ENCODE results near the gene S1PR4. TPM values are rescaled to one million over a fixed set of nuclear protein-coding genes. Genes with fewer than 3 reads are reported as not detected.
A peak's percentile ranks its signal among the peaks of the same experiment; 100 is the strongest.

S1PR4 gene
- total and polyA plus RNA-seq, 9 of the 15 experiments (the other 6 are each of a cell fraction or from before 2014, with no cell fraction given): 0.27 TPM; not detected in 8

DNA sequence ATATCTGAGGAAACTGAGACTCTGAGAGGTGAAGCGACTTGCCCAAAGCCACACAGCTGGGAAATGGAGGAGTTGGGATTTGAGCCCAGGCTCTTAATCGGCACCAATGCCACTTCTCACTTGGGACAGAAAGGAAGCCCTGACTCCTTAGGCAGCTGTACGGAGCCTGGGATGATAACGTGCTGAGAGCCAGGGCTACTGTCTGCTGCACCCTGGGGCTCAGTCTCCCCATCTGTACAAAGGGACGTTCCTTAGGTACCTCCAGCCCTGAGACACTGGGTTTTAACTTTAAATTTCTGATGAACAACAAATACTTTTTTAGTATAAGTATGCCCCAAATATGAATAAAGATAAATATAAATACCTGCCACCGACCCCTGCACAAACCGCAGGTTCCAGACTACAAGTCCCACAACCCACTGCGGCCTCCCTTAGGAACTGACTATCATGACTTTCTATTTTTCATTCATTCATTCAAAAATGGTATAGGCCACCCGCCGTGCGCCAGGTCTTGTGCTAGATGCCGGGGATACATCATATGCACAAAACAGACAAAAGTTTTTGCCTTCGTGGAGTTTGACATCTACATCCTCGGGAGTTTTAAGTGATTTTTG lies 6.4 kb downstream of the S1PR4 start (continued):
- TF ChIP-seq MEIS2 (IDR thresholded peaks at IDR 0.05; ENCODE audit: partially characterized antibody): no peak
- peak; percentile 87 for TF ChIP-seq ZNF316 (IDR thresholded peaks at IDR 0.05)
- TF ChIP-seq ELF1 (tag; IDR thresholded peaks at IDR 0.05): no peak
- 0 out of 2 replicates have a peak, but pooled peaks have one; percentile 23 for TF ChIP-seq NR1H2 (CRISPR knock-in tag; IDR thresholded peaks at IDR 0.05)
- no peak for TF ChIP-seq TRIM28 (IDR thresholded peaks at IDR 0.05)
- TF ChIP-seq, protein P1, sequence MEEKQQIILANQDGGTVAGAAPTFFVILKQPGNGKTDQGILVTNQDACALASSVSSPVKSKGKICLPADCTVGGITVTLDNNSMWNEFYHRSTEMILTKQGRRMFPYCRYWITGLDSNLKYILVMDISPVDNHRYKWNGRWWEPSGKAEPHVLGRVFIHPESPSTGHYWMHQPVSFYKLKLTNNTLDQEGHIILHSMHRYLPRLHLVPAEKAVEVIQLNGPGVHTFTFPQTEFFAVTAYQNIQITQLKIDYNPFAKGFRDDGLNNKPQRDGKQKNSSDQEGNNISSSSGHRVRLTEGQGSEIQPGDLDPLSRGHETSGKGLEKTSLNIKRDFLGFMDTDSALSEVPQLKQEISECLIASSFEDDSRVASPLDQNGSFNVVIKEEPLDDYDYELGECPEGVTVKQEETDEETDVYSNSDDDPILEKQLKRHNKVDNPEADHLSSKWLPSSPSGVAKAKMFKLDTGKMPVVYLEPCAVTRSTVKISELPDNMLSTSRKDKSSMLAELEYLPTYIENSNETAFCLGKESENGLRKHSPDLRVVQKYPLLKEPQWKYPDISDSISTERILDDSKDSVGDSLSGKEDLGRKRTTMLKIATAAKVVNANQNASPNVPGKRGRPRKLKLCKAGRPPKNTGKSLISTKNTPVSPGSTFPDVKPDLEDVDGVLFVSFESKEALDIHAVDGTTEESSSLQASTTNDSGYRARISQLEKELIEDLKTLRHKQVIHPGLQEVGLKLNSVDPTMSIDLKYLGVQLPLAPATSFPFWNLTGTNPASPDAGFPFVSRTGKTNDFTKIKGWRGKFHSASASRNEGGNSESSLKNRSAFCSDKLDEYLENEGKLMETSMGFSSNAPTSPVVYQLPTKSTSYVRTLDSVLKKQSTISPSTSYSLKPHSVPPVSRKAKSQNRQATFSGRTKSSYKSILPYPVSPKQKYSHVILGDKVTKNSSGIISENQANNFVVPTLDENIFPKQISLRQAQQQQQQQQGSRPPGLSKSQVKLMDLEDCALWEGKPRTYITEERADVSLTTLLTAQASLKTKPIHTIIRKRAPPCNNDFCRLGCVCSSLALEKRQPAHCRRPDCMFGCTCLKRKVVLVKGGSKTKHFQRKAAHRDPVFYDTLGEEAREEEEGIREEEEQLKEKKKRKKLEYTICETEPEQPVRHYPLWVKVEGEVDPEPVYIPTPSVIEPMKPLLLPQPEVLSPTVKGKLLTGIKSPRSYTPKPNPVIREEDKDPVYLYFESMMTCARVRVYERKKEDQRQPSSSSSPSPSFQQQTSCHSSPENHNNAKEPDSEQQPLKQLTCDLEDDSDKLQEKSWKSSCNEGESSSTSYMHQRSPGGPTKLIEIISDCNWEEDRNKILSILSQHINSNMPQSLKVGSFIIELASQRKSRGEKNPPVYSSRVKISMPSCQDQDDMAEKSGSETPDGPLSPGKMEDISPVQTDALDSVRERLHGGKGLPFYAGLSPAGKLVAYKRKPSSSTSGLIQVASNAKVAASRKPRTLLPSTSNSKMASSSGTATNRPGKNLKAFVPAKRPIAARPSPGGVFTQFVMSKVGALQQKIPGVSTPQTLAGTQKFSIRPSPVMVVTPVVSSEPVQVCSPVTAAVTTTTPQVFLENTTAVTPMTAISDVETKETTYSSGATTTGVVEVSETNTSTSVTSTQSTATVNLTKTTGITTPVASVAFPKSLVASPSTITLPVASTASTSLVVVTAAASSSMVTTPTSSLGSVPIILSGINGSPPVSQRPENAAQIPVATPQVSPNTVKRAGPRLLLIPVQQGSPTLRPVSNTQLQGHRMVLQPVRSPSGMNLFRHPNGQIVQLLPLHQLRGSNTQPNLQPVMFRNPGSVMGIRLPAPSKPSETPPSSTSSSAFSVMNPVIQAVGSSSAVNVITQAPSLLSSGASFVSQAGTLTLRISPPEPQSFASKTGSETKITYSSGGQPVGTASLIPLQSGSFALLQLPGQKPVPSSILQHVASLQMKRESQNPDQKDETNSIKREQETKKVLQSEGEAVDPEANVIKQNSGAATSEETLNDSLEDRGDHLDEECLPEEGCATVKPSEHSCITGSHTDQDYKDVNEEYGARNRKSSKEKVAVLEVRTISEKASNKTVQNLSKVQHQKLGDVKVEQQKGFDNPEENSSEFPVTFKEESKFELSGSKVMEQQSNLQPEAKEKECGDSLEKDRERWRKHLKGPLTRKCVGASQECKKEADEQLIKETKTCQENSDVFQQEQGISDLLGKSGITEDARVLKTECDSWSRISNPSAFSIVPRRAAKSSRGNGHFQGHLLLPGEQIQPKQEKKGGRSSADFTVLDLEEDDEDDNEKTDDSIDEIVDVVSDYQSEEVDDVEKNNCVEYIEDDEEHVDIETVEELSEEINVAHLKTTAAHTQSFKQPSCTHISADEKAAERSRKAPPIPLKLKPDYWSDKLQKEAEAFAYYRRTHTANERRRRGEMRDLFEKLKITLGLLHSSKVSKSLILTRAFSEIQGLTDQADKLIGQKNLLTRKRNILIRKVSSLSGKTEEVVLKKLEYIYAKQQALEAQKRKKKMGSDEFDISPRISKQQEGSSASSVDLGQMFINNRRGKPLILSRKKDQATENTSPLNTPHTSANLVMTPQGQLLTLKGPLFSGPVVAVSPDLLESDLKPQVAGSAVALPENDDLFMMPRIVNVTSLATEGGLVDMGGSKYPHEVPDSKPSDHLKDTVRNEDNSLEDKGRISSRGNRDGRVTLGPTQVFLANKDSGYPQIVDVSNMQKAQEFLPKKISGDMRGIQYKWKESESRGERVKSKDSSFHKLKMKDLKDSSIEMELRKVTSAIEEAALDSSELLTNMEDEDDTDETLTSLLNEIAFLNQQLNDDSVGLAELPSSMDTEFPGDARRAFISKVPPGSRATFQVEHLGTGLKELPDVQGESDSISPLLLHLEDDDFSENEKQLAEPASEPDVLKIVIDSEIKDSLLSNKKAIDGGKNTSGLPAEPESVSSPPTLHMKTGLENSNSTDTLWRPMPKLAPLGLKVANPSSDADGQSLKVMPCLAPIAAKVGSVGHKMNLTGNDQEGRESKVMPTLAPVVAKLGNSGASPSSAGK (IDR thresholded peaks at IDR 0.05): no peak
- no peak for TF ChIP-seq ASH1L (IDR thresholded peaks at IDR 0.05; ENCODE audit: borderline replicate concordance, low read depth, partially characterized antibody)
- no peak for TF ChIP-seq RNF2 (IDR thresholded peaks at IDR 0.05)
- TF ChIP-seq OTX1 (CRISPR knock-in tag; IDR thresholded peaks at IDR 0.05): no peak
- no peak for TF ChIP-seq FIP1L1 (IDR thresholded peaks at IDR 0.05; ENCODE audit: low read depth, low read length, poor library complexity, severe bottlenecking)
- TF ChIP-seq SIN3B (IDR thresholded peaks at IDR 0.05; ENCODE audit: low read depth): no peak
- 0 out of 2 replicates have a peak, but pooled peaks have one; percentile 8 for TF ChIP-seq DPF2 (IDR thresholded peaks at IDR 0.05)
- TF ChIP-seq ZNF584 (CRISPR knock-in tag; IDR thresholded peaks at IDR 0.05; ENCODE audit: low read depth): no peak
- peak; percentile 9 to 100; a peak in 2 of 4 replicates for TF ChIP-seq HDAC1 (IDR thresholded peaks at IDR 0.05)
- TF ChIP-seq, protein P2, sequence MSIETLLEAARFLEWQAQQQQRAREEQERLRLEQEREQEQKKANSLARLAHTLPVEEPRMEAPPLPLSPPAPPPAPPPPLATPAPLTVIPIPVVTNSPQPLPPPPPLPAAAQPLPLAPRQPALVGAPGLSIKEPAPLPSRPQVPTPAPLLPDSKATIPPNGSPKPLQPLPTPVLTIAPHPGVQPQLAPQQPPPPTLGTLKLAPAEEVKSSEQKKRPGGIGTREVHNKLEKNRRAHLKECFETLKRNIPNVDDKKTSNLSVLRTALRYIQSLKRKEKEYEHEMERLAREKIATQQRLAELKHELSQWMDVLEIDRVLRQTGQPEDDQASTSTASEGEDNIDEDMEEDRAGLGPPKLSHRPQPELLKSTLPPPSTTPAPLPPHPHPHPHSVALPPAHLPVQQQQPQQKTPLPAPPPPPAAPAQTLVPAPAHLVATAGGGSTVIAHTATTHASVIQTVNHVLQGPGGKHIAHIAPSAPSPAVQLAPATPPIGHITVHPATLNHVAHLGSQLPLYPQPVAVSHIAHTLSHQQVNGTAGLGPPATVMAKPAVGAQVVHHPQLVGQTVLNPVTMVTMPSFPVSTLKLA (conservative IDR thresholded peaks at IDR 0.05): peak; percentile 68 to 91; a peak in 3 of 4 replicates

All from K562 (cell line).